Mammary epithelial cell (primary cell): ENCODE data around the gene CCKAR.

Experiments used
- CTCF ChIP-seq, 2 donors: IDR thresholded peaks in 1 of 2; conservative IDR thresholded peaks in 1 of 2; 2 replicates each; pipeline ENCODE4 v1.5.1; 2011 to 2012; ENCODE audit warnings: inconsistent platforms in 2 of 2, low read length in 2 of 2, mild to moderate bottlenecking in 2 of 2, control low read depth in 1 of 2, low read depth in 1 of 2; ENCODE audit not compliant: insufficient read depth in 1 of 2; ENCODE audit errors: extremely low read depth in 1 of 2
- EZH2 ChIP-seq: IDR thresholded peaks from 2 replicates; pipeline ENCODE4 v1.6.1; 2012; ENCODE audit warnings: low read length, inconsistent platforms, borderline replicate concordance

GRCh38 chr4:26441771-26442170 lies 48.5 kb downstream of the CCKAR start:
- TF ChIP-seq CTCF (conservative IDR thresholded peaks at IDR 0.05 in 1 of 2, IDR thresholded peaks at IDR 0.05 in 1 of 2; ENCODE audit: extremely low read depth in 1 of 2, insufficient read depth in 1 of 2, low read depth in 1 of 2, low read length in 2 of 2): no peak
- TF ChIP-seq EZH2: no peak
